Muscle layer of colon (tissue), 2 donors: Measurements from ENCODE around the gene SUPT3H.
"Not testable (repeated sequence)": the region's sequence is repeated elsewhere in the genome, so short reads cannot be mapped to it uniquely, and the experiment has no call there.

ENCODE experiments used
- H3K27ac ChIP-seq: one replicate; pipeline ENCODE4 v1.7.0; 2013; ENCODE audit warnings: low read depth, mild to moderate bottlenecking, low read length, moderate library complexity
- H3K27me3 ChIP-seq, 2 donors: one replicate each; pipeline ENCODE4 v1.7.0; 2013; ENCODE audit warnings: low read length in 2 of 2, mild to moderate bottlenecking in 2 of 2; ENCODE audit not compliant: insufficient read depth in 2 of 2, control insufficient read depth in 1 of 2
- H3K36me3 ChIP-seq: one replicate; pipeline ENCODE4 v1.7.0; 2013; ENCODE audit warnings: mild to moderate bottlenecking, low read length; ENCODE audit not compliant: insufficient read depth
- H3K4me1 ChIP-seq: one replicate; pipeline ENCODE4 v1.7.0; 2013; ENCODE audit warnings: mild to moderate bottlenecking, low read length; ENCODE audit not compliant: insufficient read depth
- H3K4me3 ChIP-seq, 2 donors: one replicate each; pipeline ENCODE4 v1.7.0; 2013; ENCODE audit warnings: low read length in 2 of 2, low read depth in 1 of 2, mild to moderate bottlenecking in 1 of 2, moderate library complexity in 1 of 2
- H3K9ac ChIP-seq: one replicate; pipeline ENCODE4 v1.7.0; 2013; ENCODE audit warnings: low read length
- H3K9me3 ChIP-seq: one replicate; pipeline ENCODE4 v1.7.0; 2013; ENCODE audit warnings: mild to moderate bottlenecking, low read length
- donor health status: abdominal sarcoma.
- donor health status: Adenocarcinoma of cecum.

The SUPT3H gene

GRCh38 chr6:45044086-45044485, 333.6 kb downstream of the SUPT3H start:
- no peaks in the 10 kb centered on the region for H3K4me1 ChIP-seq
- no peaks in the 10 kb centered on the region for H3K27me3 ChIP-seq
- no peak overlapping the region for H3K27ac ChIP-seq
- H3K9ac ChIP-seq = no peak overlapping the region
- H3K36me3 ChIP-seq = no peaks in the 10 kb centered on the region
- H3K9me3 ChIP-seq = no peaks in the 10 kb centered on the region
- no peak overlapping the region for H3K4me3 ChIP-seq

- H3K36me3 ChIP-seq, H3K9me3 ChIP-seq: not testable (repeated sequence)
Observed at GRCh38 chr6:45042673-45043072, 335.1 kb downstream of the SUPT3H start.

GRCh38 chr6:45038226-45038625, 339.5 kb downstream of the SUPT3H start:
- Histone ChIP-seq H3K27ac (no peak overlapping the region), H3K4me3 (no peak overlapping the region), H3K9ac (no peak overlapping the region), H3K9me3 (no peaks in the 10 kb centered on the region), H3K36me3 (no peaks in the 10 kb centered on the region), H3K27me3 (no peaks in the 10 kb centered on the region), H3K4me1 (no peaks in the 10 kb centered on the region)

More at GRCh38 chr6:45042673-45043072, 335.1 kb downstream of the SUPT3H start:
- not testable (repeated sequence) for H3K27ac ChIP-seq, H3K4me3 ChIP-seq, H3K4me1 ChIP-seq, H3K9ac ChIP-seq, H3K27me3 ChIP-seq

- H3K4me3 ChIP-seq = no peak overlapping the region
- no peaks in the 10 kb centered on the region for H3K9me3 ChIP-seq
- no peak overlapping the region for H3K27ac ChIP-seq
- no peaks in the 10 kb centered on the region for H3K4me1 ChIP-seq
- H3K27me3 ChIP-seq = no peaks in the 10 kb centered on the region
- no peak overlapping the region for H3K9ac ChIP-seq
- H3K36me3 ChIP-seq = no peaks in the 10 kb centered on the region
Observed at GRCh38 chr6:45036103-45036502, 341.6 kb downstream of the SUPT3H start.

- no peak overlapping the region for H3K9ac ChIP-seq
- no peaks in the 10 kb centered on the region for H3K36me3 ChIP-seq
- H3K9me3 ChIP-seq = no peaks in the 10 kb centered on the region
- no peaks in the 10 kb centered on the region for H3K4me1 ChIP-seq
- no peak overlapping the region for H3K27ac ChIP-seq
- H3K27me3 ChIP-seq = no peaks in the 10 kb centered on the region
- H3K4me3 ChIP-seq = no peak overlapping the region
Observed at GRCh38 chr6:45032426-45032825, 345.3 kb downstream of the SUPT3H start.

- Histone ChIP-seq H3K9ac (no peak overlapping the region), H3K4me1 (no peaks in the 10 kb centered on the region), H3K27ac (no peak overlapping the region), H3K27me3 (no peaks in the 10 kb centered on the region), H3K36me3 (no peaks in the 10 kb centered on the region), H3K4me3 (no peak overlapping the region), H3K9me3 (no peaks in the 10 kb centered on the region)
Observed at GRCh38 chr6:45031601-45032000, 346.1 kb downstream of the SUPT3H start.

- Histone ChIP-seq H3K4me1 (no peaks in the 10 kb centered on the region), H3K4me3 (no peak overlapping the region), H3K27ac (no peak overlapping the region), H3K36me3 (no peaks in the 10 kb centered on the region), H3K27me3 (no peaks in the 10 kb centered on the region), H3K9me3 (no peaks in the 10 kb centered on the region), H3K9ac (no peak overlapping the region)
Observed at GRCh38 chr6:45027126-45027525, 350.6 kb downstream of the SUPT3H start.

GRCh38 chr6:45026003-45026516, 351.7 kb downstream of the SUPT3H start:
- Histone ChIP-seq H3K36me3 (no peaks in the 10 kb centered on the region), H3K27ac (no peak overlapping the region), H3K9me3 (no peaks in the 10 kb centered on the region), H3K4me1 (no peaks in the 10 kb centered on the region), H3K27me3 (no peaks in the 10 kb centered on the region), H3K4me3 (no peak overlapping the region), H3K9ac (no peak overlapping the region)

- Histone ChIP-seq H3K9me3 (no peaks in the 10 kb centered on the region), H3K4me1 (no peaks in the 10 kb centered on the region), H3K27ac (no peak overlapping the region), H3K36me3 (no peaks in the 10 kb centered on the region), H3K27me3 (no peaks in the 10 kb centered on the region), H3K9ac (no peak overlapping the region), H3K4me3 (no peak overlapping the region)
Observed at GRCh38 chr6:45024610-45025009, 353.1 kb downstream of the SUPT3H start.

- no peak overlapping the region for H3K27ac ChIP-seq
- H3K9me3 ChIP-seq = no peaks in the 10 kb centered on the region
- no peak overlapping the region for H3K9ac ChIP-seq
- no peaks in the 10 kb centered on the region for H3K27me3 ChIP-seq
- H3K36me3 ChIP-seq = no peaks in the 10 kb centered on the region
- H3K4me3 ChIP-seq = no peak overlapping the region
- H3K4me1 ChIP-seq = no peaks in the 10 kb centered on the region
Observed at GRCh38 chr6:45021676-45022075, 356.1 kb downstream of the SUPT3H start.

GRCh38 chr6:45012687-45013086, 365.0 kb downstream of the SUPT3H start:
- Histone ChIP-seq H3K36me3 (no peaks in the 10 kb centered on the region), H3K4me3 (no peak overlapping the region), H3K9me3 (no peaks in the 10 kb centered on the region), H3K27me3 (no peaks in the 10 kb centered on the region), H3K27ac (no peak overlapping the region), H3K4me1 (no peaks in the 10 kb centered on the region), H3K9ac (no peak overlapping the region)

- no peak overlapping the region for H3K4me3 ChIP-seq
- no peak overlapping the region for H3K9ac ChIP-seq
- no peaks in the 10 kb centered on the region for H3K36me3 ChIP-seq
- no peaks in the 10 kb centered on the region for H3K9me3 ChIP-seq
- H3K4me1 ChIP-seq = no peaks in the 10 kb centered on the region
- H3K27me3 ChIP-seq = no peaks in the 10 kb centered on the region
- H3K27ac ChIP-seq = no peak overlapping the region
Observed at GRCh38 chr6:45009576-45009975, 368.2 kb downstream of the SUPT3H start.
